ENCODE results near the gene EEF1AKMT4. TPM values are rescaled to one million over a fixed set of nuclear protein-coding genes. Genes with fewer than 3 reads are reported as not detected.

EEF1AKMT4 gene
- total RNA-seq, 1 donor from 2014 or later = 7.1 TPM

- ATAC-seq = no peak
Measured at GRCh38 chr3:184236033-184236410, 13.4 kb upstream of the EEF1AKMT4 start.

GRCh38 chr3:184236636-184237035, 12.8 kb upstream of the EEF1AKMT4 start:
- ATAC-seq = no peak

GRCh38 chr3:184237211-184237610, 12.3 kb upstream of the EEF1AKMT4 start:
- ATAC-seq = no peak

GRCh38 chr3:184237807-184238206, 11.7 kb upstream of the EEF1AKMT4 start:
- no peak for ATAC-seq

- ATAC-seq = no peak
Measured at GRCh38 chr3:184238246-184238818, 11.1 kb upstream of the EEF1AKMT4 start.

GRCh38 chr3:184239221-184239620, 10.3 kb upstream of the EEF1AKMT4 start:
- no peak for ATAC-seq

- no peak for ATAC-seq
Measured at GRCh38 chr3:184239708-184240107, 9.8 kb upstream of the EEF1AKMT4 start.

- ATAC-seq = no peak
Measured at GRCh38 chr3:184240384-184241140, 8.9 kb upstream of the EEF1AKMT4 start.

- no peak for ATAC-seq
Measured at GRCh38 chr3:184241141-184241446, 8.4 kb upstream of the EEF1AKMT4 start.

- peak; percentile 87 for ATAC-seq
Measured at GRCh38 chr3:184241447-184242296, 7.8 kb upstream of the EEF1AKMT4 start.

GRCh38 chr3:184242297-184242685, 7.2 kb upstream of the EEF1AKMT4 start:
- no peak for ATAC-seq

GRCh38 chr3:184248454-184249411, 739 bp upstream of the EEF1AKMT4 start, which contains the start of gene ALG3:
Gene ALG3, minus strand, starts transcription at chr3:184248962. Its CDS starts 22 bp downstream, at chr3:184248940.
- ATAC-seq = peak; percentile 85

- ATAC-seq = peak; percentile 86
Measured at GRCh38 chr3:184250167-184250828, 826 bp downstream of the EEF1AKMT4 start.

- ATAC-seq = peak; percentile 77
Measured at GRCh38 chr3:184255291-184256039, 6.0 kb downstream of the EEF1AKMT4 start.

- ATAC-seq = no peak
Measured at GRCh38 chr3:184257083-184257915, 7.8 kb downstream of the EEF1AKMT4 start.

- no peak for ATAC-seq
Measured at GRCh38 chr3:184258926-184259325, 9.5 kb downstream of the EEF1AKMT4 start.

GRCh38 chr3:184259396-184259877, 10.0 kb downstream of the EEF1AKMT4 start:
- ATAC-seq = no peak

- peak; percentile 39 for ATAC-seq
Measured at GRCh38 chr3:184259878-184260723, 10.6 kb downstream of the EEF1AKMT4 start.

GRCh38 chr3:184260724-184261269, 11.3 kb downstream of the EEF1AKMT4 start:
- no peak for ATAC-seq
